ENCODE measurements around the gene BRME1.
"Not testable (repeated sequence)": the region's sequence is repeated elsewhere in the genome, so short reads cannot be mapped to it uniquely, and the experiment has no call there.

BRME1 gene

DNA sequence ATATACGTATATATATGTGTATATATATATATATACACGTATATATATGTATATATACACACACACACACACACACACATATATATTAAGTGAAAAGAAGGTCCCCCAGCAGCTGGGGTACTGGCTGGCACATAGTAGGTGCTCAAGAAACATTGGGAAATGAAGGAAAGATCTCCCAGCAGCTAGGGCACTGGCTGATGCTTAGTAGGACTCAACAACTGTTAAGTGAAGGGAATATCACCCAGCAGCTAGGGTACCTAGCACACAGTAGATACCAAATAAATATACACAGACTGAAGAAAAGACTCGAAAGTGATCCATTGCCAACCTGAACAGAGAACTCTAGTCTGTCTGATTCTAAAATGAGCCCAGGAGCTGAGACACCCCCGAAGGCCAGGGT lies 20.1 kb upstream of the BRME1 start:
- no peak for DNase-seq (ENCODE audit: low read depth)

GRCh38 chr19:13923194-13923987 lies 17.5 kb upstream of the BRME1 start:
- DNase-seq (ENCODE audit: low read depth), result no peak

GRCh38 chr19:13922118-13922517 lies 16.2 kb upstream of the BRME1 start:
- DNase-seq (ENCODE audit: low read depth), result not testable (repeated sequence)

DNA sequence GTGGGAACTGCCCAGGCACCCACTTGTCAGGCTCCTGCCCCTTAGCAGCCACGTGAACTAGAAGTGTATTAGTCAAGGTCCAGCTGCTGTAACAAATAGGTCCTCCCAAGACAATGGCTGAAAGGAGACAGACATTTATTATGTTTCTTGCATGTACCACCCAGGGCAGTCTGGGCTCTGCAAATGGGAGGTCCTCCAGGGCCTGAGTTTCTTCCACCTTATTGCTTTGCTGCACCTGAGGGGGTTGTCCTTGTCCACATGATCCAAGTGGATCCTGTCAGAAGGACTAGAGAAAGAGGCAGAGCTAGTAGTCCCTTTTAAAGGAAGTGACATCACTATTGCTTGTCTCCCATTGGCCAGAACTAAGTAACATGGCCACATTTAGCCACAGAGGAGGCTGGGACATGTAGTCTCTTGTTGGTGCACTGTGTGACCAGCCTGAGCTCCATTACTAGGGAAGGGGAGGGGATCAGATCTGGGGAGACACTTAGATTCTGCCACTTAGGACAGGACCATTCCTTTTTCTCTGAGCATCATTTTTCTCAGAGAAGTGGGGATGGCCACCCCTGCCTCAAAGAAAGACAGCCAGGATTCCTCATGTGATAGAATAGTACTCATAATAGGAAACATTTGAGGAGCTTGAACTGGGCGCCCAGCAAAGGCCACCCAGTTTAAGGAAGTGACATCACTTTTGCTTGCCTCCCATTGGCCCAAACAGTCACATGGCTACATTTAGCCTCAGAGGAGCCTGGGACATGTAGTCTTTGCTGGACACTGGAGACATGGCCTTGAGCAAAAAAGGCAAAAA lies 15.2 kb upstream of the BRME1 start:
- no peak for DNase-seq (ENCODE audit: low read depth)

DNA sequence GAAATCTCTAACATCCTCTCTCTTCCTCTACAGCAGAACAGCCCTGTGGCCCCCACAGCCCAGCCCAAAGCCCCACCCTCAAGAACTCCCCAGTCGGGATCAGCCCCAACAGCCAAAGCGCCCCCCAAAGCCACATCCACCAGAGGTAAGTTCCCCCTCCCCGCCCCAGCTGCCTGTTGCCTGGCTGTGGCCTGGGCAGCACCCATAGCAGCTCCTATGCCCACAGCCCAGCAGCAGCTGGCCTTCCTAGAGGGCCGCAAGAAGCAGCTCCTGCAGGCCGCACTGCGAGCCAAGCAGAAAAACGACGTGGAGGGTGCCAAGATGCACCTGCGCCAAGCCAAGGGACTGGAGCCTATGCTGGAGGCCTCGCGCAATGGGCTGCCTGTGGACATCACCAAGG lies 14.6 kb upstream of the BRME1 start:
- no peak for DNase-seq (ENCODE audit: low read depth)

DNA sequence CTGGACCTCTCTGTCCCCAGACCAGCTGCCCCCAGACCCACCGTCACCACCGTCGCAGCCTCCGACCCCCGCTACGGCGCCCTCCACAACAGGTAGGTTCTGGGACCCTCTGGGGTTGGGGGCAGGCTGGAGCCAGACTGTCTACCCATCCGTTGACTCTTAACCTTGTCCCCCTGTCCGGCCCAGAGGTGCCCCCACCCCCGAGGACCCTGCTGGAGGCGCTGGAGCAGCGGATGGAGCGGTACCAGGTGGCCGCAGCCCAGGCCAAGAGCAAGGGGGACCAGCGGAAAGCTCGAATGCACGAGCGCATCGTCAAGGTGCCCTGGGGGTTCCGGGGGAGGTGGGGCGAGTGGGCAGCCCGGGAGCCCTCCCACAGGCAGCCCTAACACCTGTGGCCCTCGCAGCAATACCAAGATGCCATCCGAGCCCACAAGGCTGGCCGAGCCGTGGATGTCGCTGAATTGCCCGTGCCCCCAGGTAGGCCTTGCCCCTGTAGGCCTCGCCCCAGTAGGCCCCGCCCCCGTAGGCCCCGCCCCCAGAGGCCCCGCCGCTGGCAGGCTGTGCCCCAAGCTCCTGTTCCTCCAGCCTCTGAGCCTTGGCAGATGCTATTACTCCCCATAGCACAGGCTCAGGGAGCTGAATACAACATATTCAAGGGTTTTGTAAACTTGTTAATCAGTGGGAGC lies 13.0 kb upstream of the BRME1 start:
- DNase-seq (ENCODE audit: low read depth), result no peak

- DNase-seq (ENCODE audit: low read depth), result no peak
These were observed 12.0 kb upstream of the BRME1 start for GRCh38 chr19:13917888-13918406.

GRCh38 chr19:13914777-13915176 lies 8.9 kb upstream of the BRME1 start:
- no peak for DNase-seq (ENCODE audit: low read depth)

DNA sequence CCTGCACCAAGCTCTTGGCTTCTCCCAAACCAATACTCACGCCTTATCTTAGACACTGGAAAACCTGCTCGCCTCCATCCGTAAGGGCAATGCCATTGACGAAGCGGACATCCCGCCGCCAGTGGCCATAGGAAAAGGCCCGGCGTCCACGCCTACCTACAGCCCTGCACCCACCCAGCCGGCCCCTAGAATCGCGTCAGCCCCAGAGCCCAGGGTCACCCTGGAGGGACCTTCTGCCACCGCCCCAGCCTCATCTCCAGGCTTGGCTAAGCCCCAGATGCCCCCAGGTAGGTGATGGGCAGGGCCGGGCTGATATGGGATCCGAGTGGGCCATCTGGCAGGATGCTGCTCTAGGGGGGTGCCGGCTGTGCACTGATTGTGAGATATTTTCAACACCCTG lies 7.4 kb upstream of the BRME1 start:
- DNase-seq (ENCODE audit: low read depth), result no peak

GRCh38 chr19:13909430-13909829 lies 3.5 kb upstream of the BRME1 start:
- DNase-seq (ENCODE audit: low read depth), result no peak

- no peak for DNase-seq (ENCODE audit: low read depth)
These were observed 2.8 kb upstream of the BRME1 start for GRCh38 chr19:13908674-13909073.

DNA sequence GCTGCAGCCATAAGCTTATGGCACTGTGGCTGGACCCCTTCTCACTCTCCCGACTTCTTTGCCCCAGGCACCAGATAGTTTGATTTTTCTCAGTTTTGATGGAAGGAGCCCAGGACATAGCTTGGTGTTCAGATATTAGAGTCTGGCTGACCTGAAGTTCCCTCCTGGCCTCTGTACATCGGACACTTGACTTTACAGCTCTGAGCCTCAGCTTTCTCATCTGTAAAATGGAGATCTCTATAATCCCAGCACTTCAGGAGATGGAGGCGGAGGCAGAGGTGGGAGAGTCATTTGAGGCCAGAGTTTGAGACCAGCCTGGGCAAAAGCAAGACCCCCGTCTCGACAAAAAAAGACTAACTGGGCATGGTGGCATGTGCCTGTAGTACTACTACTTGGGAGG lies 993 bp upstream of the BRME1 start:
- DNase-seq (ENCODE audit: low read depth), result no peak

- no peak for DNase-seq (ENCODE audit: low read depth)
These were observed 596 bp upstream of the BRME1 start for GRCh38 chr19:13906521-13906904.

GRCh38 chr19:13902993-13903555 lies 2.8 kb downstream of the BRME1 start:
- no peak for DNase-seq (ENCODE audit: low read depth)

GRCh38 chr19:13899912-13900584 lies 5.9 kb downstream of the BRME1 start:
- DNase-seq (ENCODE audit: low read depth), result no peak

- no peak for DNase-seq (ENCODE audit: low read depth)
These were observed 6.5 kb downstream of the BRME1 start for GRCh38 chr19:13899393-13899792.

DNA sequence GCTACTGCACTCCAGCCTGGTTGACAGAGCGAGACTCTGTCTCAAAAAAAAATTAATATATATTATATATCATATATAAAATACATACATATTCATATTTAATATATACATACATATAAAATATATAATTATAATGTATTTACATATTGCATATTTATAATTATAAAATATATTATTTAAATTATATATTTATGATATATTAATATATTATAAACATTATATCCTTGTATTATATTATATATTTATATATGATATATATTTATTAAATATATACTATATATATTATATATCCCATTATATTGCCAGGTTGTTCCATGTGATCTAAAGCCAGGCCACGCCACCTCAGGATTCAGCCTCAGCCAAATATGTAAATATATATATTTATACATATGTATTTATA lies 9.7 kb downstream of the BRME1 start:
- DNase-seq (ENCODE audit: low read depth), result no peak

DNA sequence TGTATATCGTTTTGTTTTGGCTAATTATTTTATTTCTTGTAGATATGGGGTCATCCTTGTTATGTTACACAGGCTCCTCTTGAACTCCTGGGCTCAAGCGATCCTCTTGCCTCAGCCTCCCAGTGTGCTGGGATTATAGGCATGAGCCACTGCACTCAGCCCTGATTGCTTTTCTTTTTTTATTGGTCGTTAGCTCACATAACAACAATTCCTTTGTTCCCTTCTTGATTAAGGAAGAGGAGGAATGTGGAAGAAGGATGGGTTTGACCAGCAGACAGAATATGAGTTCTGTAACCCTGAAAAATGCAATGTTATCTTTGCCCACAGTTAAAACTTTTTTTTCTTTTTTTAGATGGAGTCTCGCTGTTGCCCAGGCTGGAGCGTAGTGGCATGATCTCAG lies 11.4 kb downstream of the BRME1 start:
- no peak for DNase-seq (ENCODE audit: low read depth)

- DNase-seq (ENCODE audit: low read depth), result no peak
These were observed 13.0 kb downstream of the BRME1 start for GRCh38 chr19:13892870-13893269.

GRCh38 chr19:13890136-13890535 lies 15.8 kb downstream of the BRME1 start:
- DNase-seq (ENCODE audit: low read depth), result no peak

DNA sequence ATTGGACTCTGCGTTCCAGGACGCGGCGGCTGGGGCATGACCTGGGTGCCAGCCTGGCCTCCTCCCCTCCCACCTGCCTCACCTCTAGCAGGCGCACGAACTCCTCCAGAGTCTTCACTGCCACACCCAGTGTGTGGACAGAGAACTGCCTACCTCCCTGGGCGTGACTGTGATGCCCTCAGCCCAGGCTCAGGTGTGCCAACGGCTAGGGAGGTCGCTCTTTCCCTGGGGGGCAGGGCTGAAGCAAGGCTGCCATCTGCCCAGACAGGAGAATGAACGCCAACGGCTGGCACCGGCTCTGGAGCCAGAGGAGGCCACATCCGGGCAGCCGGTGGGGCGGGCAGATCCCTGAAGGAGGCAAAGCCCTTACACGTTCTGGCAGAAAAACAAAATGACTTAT lies 17.6 kb downstream of the BRME1 start:
- no peak for DNase-seq (ENCODE audit: low read depth)

DNA sequence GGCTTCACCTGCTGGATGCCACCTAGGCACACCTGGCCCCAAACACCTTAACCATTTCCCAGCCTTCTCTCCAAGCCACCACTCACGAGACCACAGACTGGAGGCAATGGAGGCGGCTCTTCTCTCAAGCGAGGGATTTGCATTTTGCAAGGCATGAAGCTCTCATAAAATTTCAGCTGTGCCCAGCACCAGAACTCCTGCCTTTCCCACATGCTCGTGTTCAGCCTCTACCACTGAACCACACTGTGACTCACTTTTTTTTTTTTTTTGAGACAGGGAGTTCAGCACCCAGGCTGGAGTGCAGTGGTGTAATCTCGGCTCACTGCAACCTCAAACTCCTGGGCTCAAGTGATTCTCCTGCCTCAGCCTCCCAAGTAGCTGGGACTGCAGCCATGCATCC lies 18.4 kb downstream of the BRME1 start:
- no peak for DNase-seq (ENCODE audit: low read depth)

Data from activated T-cell treated with anti-CD3 and anti-CD28 coated beads for 24 hours (primary cell).